K562 (cell line): ENCODE results near the gene LAMTOR4. TPM values are rescaled to one million over a fixed set of nuclear protein-coding genes. Genes with fewer than 3 reads are reported as not detected.

Experiments used
- ASH1L ChIP-seq: fragments of 450-650 bp; IDR thresholded peaks from 2 replicates; pipeline ENCODE4 v1.6.1; 2018; ENCODE audit warnings: borderline replicate concordance, mild to moderate bottlenecking, low read depth; ENCODE audit not compliant: partially characterized antibody
- ATF1 ChIP-seq, 2 experiments: fragments of 450-650 bp in 1 of 2; IDR thresholded peaks; 2 replicates each; pipeline ENCODE4 v1.6.1; 2016; ENCODE audit warnings: missing compliant biosample characterization in 1 of 2, missing genetic modification characterization in 1 of 2
- C11orf30 ChIP-seq: fragments of 450-650 bp; IDR thresholded peaks from 2 replicates; pipeline ENCODE4 v1.6.1; 2016; ENCODE audit warnings: low read depth, mild to moderate bottlenecking
- DPF2 ChIP-seq: fragments of 450-650 bp; IDR thresholded peaks from 2 replicates; pipeline ENCODE4 v1.6.1; 2016
- POLR2A ChIP-seq: fragments of 450-650 bp; conservative IDR thresholded peaks from 2 replicates; pipeline ENCODE4 v1.6.1; 2016
- PURB ChIP-seq: sonication (generic); formaldehyde crosslinking; IDR thresholded peaks from 2 replicates; pipeline ENCODE4 v1.9.0; 2021; ENCODE audit warnings: low read depth, mild to moderate bottlenecking, missing genetic modification reagents
- RHOXF2B ChIP-seq: fragments of 250-450 bp; sonication (Bioruptor Pico); conservative IDR thresholded peaks from 2 replicates; pipeline ENCODE4 v1.5.1; 2021
- SETDB1 ChIP-seq: IDR thresholded peaks from one replicate; pipeline ENCODE4 v1.6.1; 2012; ENCODE audit warnings: low read length, control low read depth, inconsistent platforms
- ZBTB11 ChIP-seq, 3 experiments: fragments of 200-800 bp in 1 of 3; fragments of 250-450 bp in 1 of 3; fragments of 450-650 bp in 1 of 3; sonication (Bioruptor Pico) in 1 of 3; sonication (Bioruptor generic) in 1 of 3; formaldehyde crosslinking in 1 of 3; IDR thresholded peaks; 2 replicates each; pipeline versions ENCODE4 v1.6.1 to v1.8.0; 2016 to 2022; ENCODE audit warnings: mild to moderate bottlenecking in 2 of 3, missing genetic modification characterization in 2 of 3, missing compliant biosample characterization in 1 of 3, moderate library complexity in 1 of 3
- ZEB2 ChIP-seq: fragments of 450-650 bp; IDR thresholded peaks from 2 replicates; pipeline ENCODE4 v1.6.1; 2016
- ZFP30 ChIP-seq: fragments of 250-450 bp; sonication (Bioruptor Pico); IDR thresholded peaks from 2 replicates; pipeline ENCODE4 v1.8.0; 2022; ENCODE audit warnings: moderate library complexity, mild to moderate bottlenecking, inconsistent platforms, borderline replicate concordance
- ZNF384 ChIP-seq: IDR thresholded peaks from 2 replicates; pipeline ENCODE4 v1.6.1; 2012; ENCODE audit warnings: low read depth, low read length, improper control_type of control experiment
- ZNF398 ChIP-seq: fragments of 250-450 bp; sonication (Bioruptor Pico); IDR thresholded peaks from 2 replicates; pipeline ENCODE4 v1.8.0; 2021; ENCODE audit warnings: moderate library complexity, mild to moderate bottlenecking, inconsistent platforms
- ZNF407 ChIP-seq: fragments of 450-650 bp; IDR thresholded peaks from 2 replicates; pipeline ENCODE4 v1.6.1; 2016; ENCODE audit warnings: low read depth
- polyA plus RNA-seq, 8 experiments: library from polyadenylated mRNA; depleted of rRNA in 4 of 8; stranded (reverse) in 5 of 8; unstranded in 3 of 8; fragments of >200 nt; fragmentation: Nextera tagmentation in 2 of 8; fragmentation: Illumina TruSeq in 1 of 8; extraction: Ambion mirVana in 2 of 8; extraction: Trizol in 1 of 8; gene quantifications; 2 replicates each; pipeline versions ENCODE4 v1.2.1 to v1.2.3, GENCODE V29; 2011 to 2014; ENCODE audit warnings: inconsistent platforms in 1 of 8, missing spikeins in 1 of 8
- total RNA-seq, 7 experiments: library from RNA; depleted of rRNA in 6 of 7; stranded (reverse); fragments of >200 nt in 6 of 7; fragmentation: Illumina TruSeq in 2 of 7; extraction: Trizol in 2 of 7; gene quantifications; 2 replicates each; pipeline versions ENCODE4 v1.2.1 to v1.2.3, GENCODE V29; 2011 to 2021; ENCODE audit warnings: low replicate concordance in 1 of 7
- TF ChIP-seq, protein P1 (sequence below): fragments of 450-650 bp; IDR thresholded peaks from 2 replicates; pipeline ENCODE4 v1.6.1; 2016

LAMTOR4 gene
- total and polyA plus RNA-seq, 9 of the 15 experiments (the other 6 are each of a cell fraction or from before 2014, with no cell fraction given): 79.6 to 314 (median 195) TPM

- TF ChIP-seq RHOXF2B (CRISPR knock-in tag) (no peak), POLR2A (0 out of 2 replicates have a peak, but pooled peaks have one; percentile 9), SETDB1 (no peak), ZFP30 (CRISPR knock-in tag) (no peak), ZNF398 (CRISPR knock-in tag) (no peak), ZBTB11 (CRISPR knock-in tag; IDR thresholded peaks at IDR 0.05) (peak in 1 of 3 experiments; percentile 72; a peak in 2 of 6 replicates), ZNF384 (no peak), PURB (CRISPR knock-in tag) (no peak), C11orf30 (peak; percentile 93), ZEB2 (no peak), ZNF407 (no peak), ASH1L (peak; percentile 27), DPF2 (peak; percentile 30; the same call in 1 of the 2 replicates), ATF1 (CRISPR knock-in tag; IDR thresholded peaks at IDR 0.05) (no peak), ATF1 (tag; IDR thresholded peaks at IDR 0.05) (no peak)
- TF ChIP-seq, protein P1, sequence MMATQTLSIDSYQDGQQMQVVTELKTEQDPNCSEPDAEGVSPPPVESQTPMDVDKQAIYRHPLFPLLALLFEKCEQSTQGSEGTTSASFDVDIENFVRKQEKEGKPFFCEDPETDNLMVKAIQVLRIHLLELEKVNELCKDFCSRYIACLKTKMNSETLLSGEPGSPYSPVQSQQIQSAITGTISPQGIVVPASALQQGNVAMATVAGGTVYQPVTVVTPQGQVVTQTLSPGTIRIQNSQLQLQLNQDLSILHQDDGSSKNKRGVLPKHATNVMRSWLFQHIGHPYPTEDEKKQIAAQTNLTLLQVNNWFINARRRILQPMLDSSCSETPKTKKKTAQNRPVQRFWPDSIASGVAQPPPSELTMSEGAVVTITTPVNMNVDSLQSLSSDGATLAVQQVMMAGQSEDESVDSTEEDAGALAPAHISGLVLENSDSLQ: peak; percentile 48; the same call in 1 of the 2 replicates
Measured at GRCh38 chr7:100152404-100152803, 3.7 kb downstream of the LAMTOR4 start (continued).
